ENCODE data around the gene PLEKHM1. TPM values are rescaled to one million over a fixed set of nuclear protein-coding genes. Genes with fewer than 3 reads are reported as not detected.
A peak's percentile ranks its signal among the peaks of the same experiment; 100 is the strongest.

Gene PLEKHM1
- total and polyA plus RNA-seq, 2 of the 13 experiments (the other 11 are each of a cell fraction or from before 2014, with no cell fraction given): 7.6 to 13.5 TPM

DNA sequence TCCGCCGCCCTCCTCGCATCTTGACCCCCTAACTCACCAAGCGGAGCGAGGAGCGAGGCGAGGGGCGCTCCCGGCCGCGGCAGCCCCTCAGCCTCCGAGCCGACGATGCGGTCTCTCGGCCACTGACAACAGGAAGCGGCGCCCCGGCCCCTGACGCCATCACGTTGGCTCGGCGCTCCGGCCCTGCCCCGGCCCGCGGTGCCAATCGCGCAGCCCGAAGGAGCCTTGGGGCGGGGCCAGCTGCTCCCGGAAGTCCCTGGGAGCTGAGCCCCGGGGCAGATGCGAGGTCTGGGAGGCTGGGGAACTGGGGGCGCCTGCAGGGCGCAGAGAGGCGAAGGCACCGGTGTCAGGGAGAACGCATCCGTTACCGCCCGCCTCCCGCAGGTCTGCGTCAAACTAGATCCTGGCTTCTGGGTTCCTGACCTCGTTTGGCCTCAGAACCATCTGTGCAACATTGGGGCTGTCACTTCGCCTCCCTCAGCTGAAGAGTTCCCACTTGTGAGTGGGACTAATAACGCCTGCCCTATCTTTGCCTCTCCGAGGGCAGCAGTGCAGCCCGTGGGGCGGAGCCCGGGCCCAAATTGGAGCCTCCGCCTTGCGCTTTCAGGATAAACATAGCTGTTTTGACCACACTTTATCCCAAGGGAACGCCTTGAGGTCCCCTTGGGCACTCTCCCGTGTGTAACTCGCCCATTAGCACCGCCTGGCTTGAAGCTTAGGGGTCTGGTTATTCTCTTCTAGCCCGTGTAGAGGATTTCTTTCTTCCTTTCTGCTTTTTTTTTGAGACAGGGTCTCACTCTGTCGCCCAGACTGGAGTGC, at the start of gene PLEKHM1 (continued):
- TF ChIP-seq, protein P1, sequence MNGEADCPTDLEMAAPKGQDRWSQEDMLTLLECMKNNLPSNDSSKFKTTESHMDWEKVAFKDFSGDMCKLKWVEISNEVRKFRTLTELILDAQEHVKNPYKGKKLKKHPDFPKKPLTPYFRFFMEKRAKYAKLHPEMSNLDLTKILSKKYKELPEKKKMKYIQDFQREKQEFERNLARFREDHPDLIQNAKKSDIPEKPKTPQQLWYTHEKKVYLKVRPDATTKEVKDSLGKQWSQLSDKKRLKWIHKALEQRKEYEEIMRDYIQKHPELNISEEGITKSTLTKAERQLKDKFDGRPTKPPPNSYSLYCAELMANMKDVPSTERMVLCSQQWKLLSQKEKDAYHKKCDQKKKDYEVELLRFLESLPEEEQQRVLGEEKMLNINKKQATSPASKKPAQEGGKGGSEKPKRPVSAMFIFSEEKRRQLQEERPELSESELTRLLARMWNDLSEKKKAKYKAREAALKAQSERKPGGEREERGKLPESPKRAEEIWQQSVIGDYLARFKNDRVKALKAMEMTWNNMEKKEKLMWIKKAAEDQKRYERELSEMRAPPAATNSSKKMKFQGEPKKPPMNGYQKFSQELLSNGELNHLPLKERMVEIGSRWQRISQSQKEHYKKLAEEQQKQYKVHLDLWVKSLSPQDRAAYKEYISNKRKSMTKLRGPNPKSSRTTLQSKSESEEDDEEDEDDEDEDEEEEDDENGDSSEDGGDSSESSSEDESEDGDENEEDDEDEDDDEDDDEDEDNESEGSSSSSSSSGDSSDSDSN (CRISPR knock-in tag; IDR thresholded peaks at IDR 0.05): peak; percentile 67; the same call in 1 of the 2 replicates
- TF ChIP-seq, protein P2, sequence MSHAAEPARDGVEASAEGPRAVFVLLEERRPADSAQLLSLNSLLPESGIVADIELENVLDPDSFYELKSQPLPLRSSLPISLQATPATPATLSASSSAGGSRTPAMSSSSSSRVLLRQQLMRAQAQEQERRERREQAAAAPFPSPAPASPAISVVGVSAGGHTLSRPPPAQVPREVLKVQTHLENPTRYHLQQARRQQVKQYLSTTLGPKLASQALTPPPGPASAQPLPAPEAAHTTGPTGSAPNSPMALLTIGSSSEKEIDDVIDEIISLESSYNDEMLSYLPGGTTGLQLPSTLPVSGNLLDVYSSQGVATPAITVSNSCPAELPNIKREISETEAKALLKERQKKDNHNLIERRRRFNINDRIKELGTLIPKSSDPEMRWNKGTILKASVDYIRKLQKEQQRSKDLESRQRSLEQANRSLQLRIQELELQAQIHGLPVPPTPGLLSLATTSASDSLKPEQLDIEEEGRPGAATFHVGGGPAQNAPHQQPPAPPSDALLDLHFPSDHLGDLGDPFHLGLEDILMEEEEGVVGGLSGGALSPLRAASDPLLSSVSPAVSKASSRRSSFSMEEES (CRISPR knock-in tag; IDR thresholded peaks at IDR 0.05): 0 out of 2 replicates have a peak, but pooled peaks have one; percentile 18
- peak; percentile 37 for TF ChIP-seq DR1 (CRISPR knock-in tag; IDR thresholded peaks at IDR 0.05)
- TF ChIP-seq, protein P3, sequence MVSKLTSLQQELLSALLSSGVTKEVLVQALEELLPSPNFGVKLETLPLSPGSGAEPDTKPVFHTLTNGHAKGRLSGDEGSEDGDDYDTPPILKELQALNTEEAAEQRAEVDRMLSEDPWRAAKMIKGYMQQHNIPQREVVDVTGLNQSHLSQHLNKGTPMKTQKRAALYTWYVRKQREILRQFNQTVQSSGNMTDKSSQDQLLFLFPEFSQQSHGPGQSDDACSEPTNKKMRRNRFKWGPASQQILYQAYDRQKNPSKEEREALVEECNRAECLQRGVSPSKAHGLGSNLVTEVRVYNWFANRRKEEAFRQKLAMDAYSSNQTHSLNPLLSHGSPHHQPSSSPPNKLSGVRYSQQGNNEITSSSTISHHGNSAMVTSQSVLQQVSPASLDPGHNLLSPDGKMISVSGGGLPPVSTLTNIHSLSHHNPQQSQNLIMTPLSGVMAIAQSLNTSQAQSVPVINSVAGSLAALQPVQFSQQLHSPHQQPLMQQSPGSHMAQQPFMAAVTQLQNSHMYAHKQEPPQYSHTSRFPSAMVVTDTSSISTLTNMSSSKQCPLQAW (CRISPR knock-in tag; IDR thresholded peaks at IDR 0.05): peak; percentile 60; the same call in 1 of the 2 replicates
- peak; percentile 80 for TF ChIP-seq RBFOX2 (IDR thresholded peaks at IDR 0.05; ENCODE audit: low read depth, low read length)
- TF ChIP-seq KDM5B (CRISPR knock-in tag; IDR thresholded peaks at IDR 0.05; ENCODE audit: borderline replicate concordance): peak; percentile 60; the same call in 1 of the 2 replicates
- TF ChIP-seq, protein P4, sequence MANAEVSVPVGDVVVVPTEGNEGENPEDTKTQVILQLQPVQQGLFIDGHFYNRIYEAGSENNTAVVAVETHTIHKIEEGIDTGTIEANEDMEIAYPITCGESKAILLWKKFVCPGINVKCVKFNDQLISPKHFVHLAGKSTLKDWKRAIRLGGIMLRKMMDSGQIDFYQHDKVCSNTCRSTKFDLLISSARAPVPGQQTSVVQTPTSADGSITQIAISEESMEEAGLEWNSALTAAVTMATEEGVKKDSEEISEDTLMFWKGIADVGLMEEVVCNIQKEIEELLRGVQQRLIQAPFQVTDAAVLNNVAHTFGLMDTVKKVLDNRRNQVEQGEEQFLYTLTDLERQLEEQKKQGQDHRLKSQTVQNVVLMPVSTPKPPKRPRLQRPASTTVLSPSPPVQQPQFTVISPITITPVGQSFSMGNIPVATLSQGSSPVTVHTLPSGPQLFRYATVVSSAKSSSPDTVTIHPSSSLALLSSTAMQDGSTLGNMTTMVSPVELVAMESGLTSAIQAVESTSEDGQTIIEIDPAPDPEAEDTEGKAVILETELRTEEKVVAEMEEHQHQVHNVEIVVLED (CRISPR knock-in tag; IDR thresholded peaks at IDR 0.05; ENCODE audit: borderline replicate concordance): peak; percentile 96
- 0 out of 2 replicates have a peak, but pooled peaks have one; percentile 30 for TF ChIP-seq MIER3 (CRISPR knock-in tag; IDR thresholded peaks at IDR 0.05; ENCODE audit: borderline replicate concordance)
- TF ChIP-seq, protein P5, sequence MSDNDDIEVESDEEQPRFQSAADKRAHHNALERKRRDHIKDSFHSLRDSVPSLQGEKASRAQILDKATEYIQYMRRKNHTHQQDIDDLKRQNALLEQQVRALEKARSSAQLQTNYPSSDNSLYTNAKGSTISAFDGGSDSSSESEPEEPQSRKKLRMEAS (IDR thresholded peaks at IDR 0.05): 0 out of 2 replicates have a peak, but pooled peaks have one; percentile 27
- peak; percentile 29; the same call in 1 of the 2 replicates for TF ChIP-seq BORCS8-MEF2B (CRISPR knock-in tag; IDR thresholded peaks at IDR 0.05)
- TF ChIP-seq ZNF501 (CRISPR knock-in tag; IDR thresholded peaks at IDR 0.05): peak; percentile 45; the same call in 1 of the 2 replicates
- TF ChIP-seq KLF16 (CRISPR knock-in tag; IDR thresholded peaks at IDR 0.05): peak in 1 of 2 experiments; percentile 53; a peak in 1 of 4 replicates
- TF ChIP-seq SAP130 (CRISPR knock-in tag; IDR thresholded peaks at IDR 0.05; ENCODE audit: low read depth): peak; percentile 91
- peak; percentile 71 for TF ChIP-seq POLR2G (IDR thresholded peaks at IDR 0.05; ENCODE audit: low read depth, low read length)
- peak; percentile 48 for TF ChIP-seq HNRNPK (IDR thresholded peaks at IDR 0.05; ENCODE audit: low read depth, low read length, poor library complexity, severe bottlenecking)
- TF ChIP-seq, protein P6, sequence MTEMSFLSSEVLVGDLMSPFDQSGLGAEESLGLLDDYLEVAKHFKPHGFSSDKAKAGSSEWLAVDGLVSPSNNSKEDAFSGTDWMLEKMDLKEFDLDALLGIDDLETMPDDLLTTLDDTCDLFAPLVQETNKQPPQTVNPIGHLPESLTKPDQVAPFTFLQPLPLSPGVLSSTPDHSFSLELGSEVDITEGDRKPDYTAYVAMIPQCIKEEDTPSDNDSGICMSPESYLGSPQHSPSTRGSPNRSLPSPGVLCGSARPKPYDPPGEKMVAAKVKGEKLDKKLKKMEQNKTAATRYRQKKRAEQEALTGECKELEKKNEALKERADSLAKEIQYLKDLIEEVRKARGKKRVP (CRISPR knock-in tag; IDR thresholded peaks at IDR 0.05): 0 out of 4 replicates have a peak, but pooled peaks of 1 of the 2 experiments have one; percentile 35
- TF ChIP-seq ZSCAN25 (CRISPR knock-in tag; IDR thresholded peaks at IDR 0.05): peak; percentile 89
- peak; percentile 76 for TF ChIP-seq NFYB (CRISPR knock-in tag; IDR thresholded peaks at IDR 0.05)
- 0 out of 2 replicates have a peak, but pooled peaks have one; percentile 27 for TF ChIP-seq ZNF777 (CRISPR knock-in tag; IDR thresholded peaks at IDR 0.05)
